T-cell (primary cell): ENCODE results near the gene TAF1D. TPM values are rescaled to one million over a fixed set of nuclear protein-coding genes. Genes with fewer than 3 reads are reported as not detected.

Experiments
- ATAC-seq, 4 experiments: fragments of 200-7000 bp in 3 of 4; fragments of 150-1000 bp in 1 of 4; cut with Tn5 transposase; replicated peaks in 1 of 4; 1 replicate in 3 of 4; 2 replicates in 1 of 4; pipeline ENCODE4 v1.10.0; 2021; ENCODE audit warnings: moderate library complexity in 3 of 4, mild to moderate bottlenecking in 2 of 4, moderate number of reproducible peaks in 1 of 4
- CTCF ChIA-PET, 2 donors: fragments of 300-600 bp; sonication (Branson Sonifier 250); formaldehyde crosslinking; loops; one replicate each; lab custom pipeline; 2022; ENCODE audit warnings: antibody characterized with exemption in 2 of 2; lab: Charles Lee
- POLR2A ChIA-PET, 2 donors: fragments of 300-600 bp; sonication (Branson Sonifier 250); formaldehyde crosslinking; loops; one replicate each; lab custom pipeline; 2022; ENCODE audit warnings: antibody characterized with exemption in 2 of 2; lab: Charles Lee
- DNase-seq, 35 experiments: peaks; one replicate each; pipeline versions ENCODE4 v3.0.0 to v3.0.0-alpha.2; 2013 to 2023
- H3K27ac ChIP-seq: one replicate; pipeline ENCODE4 v1.5.1; 2013; ENCODE audit warnings: low read length
- H3K27me3 ChIP-seq, 2 experiments: replicated peaks in 1 of 2; 1 replicate in 1 of 2; 2 replicates in 1 of 2; pipeline versions ENCODE4 v1.6.1 to v1.7.0; 2013; ENCODE audit warnings: low read length in 1 of 2, mixed read lengths in 1 of 2; ENCODE audit not compliant: control insufficient read depth in 2 of 2, insufficient read depth in 2 of 2; ENCODE audit errors: extremely low read depth in 1 of 2
- H3K36me3 ChIP-seq, 2 donors: 1 replicate in 1 of 2; 2 replicates in 1 of 2; pipeline versions ENCODE4 v1.6.1 to v1.7.0; 2013; ENCODE audit warnings: low read length in 1 of 2; ENCODE audit not compliant: control insufficient read depth in 2 of 2, insufficient read depth in 1 of 2; ENCODE audit errors: extremely low read depth in 1 of 2
- H3K4me1 ChIP-seq, 2 experiments: 1 replicate in 1 of 2; 2 replicates in 1 of 2; pipeline versions ENCODE4 v1.6.1 to v1.7.0; 2013; ENCODE audit warnings: low read length in 2 of 2, mixed read lengths in 1 of 2; ENCODE audit not compliant: insufficient read depth in 2 of 2, control insufficient read depth in 1 of 2; ENCODE audit errors: extremely low read depth in 1 of 2
- H3K4me3 ChIP-seq, 2 donors: 1 replicate in 1 of 2; 2 replicates in 1 of 2; pipeline versions ENCODE4 v1.5.1 to v1.7.0; 2013; ENCODE audit warnings: mild to moderate bottlenecking in 2 of 2, low read length in 1 of 2, moderate library complexity in 1 of 2; ENCODE audit not compliant: control insufficient read depth in 1 of 2; ENCODE audit errors: extremely low read depth in 1 of 2
- H3K9me3 ChIP-seq: 2 replicates; pipeline ENCODE4 v1.7.0; 2013
- H3K27ac Mint-ChIP-seq, 2 donors: one replicate each; pipeline ENCODE4 v1.8.0; 2020 to 2021; ENCODE audit warnings: mild to moderate bottlenecking in 2 of 2, mixed read lengths in 2 of 2
- H3K27me3 Mint-ChIP-seq, 2 donors: one replicate each; pipeline ENCODE4 v1.8.0; 2021 to 2022; ENCODE audit warnings: mixed read lengths in 2 of 2
- H3K36me3 Mint-ChIP-seq: one replicate; pipeline ENCODE4 v1.8.0; 2021; ENCODE audit warnings: mixed read lengths
- H3K4me1 Mint-ChIP-seq, 3 donors: one replicate each; pipeline ENCODE4 v1.8.0; 2020 to 2022; ENCODE audit warnings: mixed read lengths in 3 of 3, mild to moderate bottlenecking in 1 of 3
- H3K4me3 Mint-ChIP-seq, 3 donors: one replicate each; pipeline ENCODE4 v1.8.0; 2020 to 2022; ENCODE audit warnings: mild to moderate bottlenecking in 3 of 3, mixed read lengths in 3 of 3, moderate library complexity in 3 of 3
- H3K9me3 Mint-ChIP-seq, 3 donors: one replicate each; pipeline ENCODE4 v1.8.0; 2020 to 2022; ENCODE audit warnings: mixed read lengths in 3 of 3
- WGBS: methylation state at CpG from one replicate; pipeline ENCODE4 v1.1.5; 2013; ENCODE audit warnings: missing lambda C conversion rate; ENCODE audit not compliant: insufficient coverage; 5-methylcytosine and 5-hydroxymethylcytosine counted together
- total RNA-seq, 35 experiments: library from RNA in 6 of 35; stranded (reverse) in 6 of 35; fragments of 120-200 nt in 1 of 35; gene quantifications; one replicate each; pipeline versions ENCODE4 v1.2.1 to v1.2.4 and lab custom pipeline; 2013 to 2026

Gene TAF1D
- total RNA-seq, 5 donors from 2014 or later (not counting 1 experiment from before 2014, with no cell fraction given): 130 to 177 (median 152) TPM

DNA sequence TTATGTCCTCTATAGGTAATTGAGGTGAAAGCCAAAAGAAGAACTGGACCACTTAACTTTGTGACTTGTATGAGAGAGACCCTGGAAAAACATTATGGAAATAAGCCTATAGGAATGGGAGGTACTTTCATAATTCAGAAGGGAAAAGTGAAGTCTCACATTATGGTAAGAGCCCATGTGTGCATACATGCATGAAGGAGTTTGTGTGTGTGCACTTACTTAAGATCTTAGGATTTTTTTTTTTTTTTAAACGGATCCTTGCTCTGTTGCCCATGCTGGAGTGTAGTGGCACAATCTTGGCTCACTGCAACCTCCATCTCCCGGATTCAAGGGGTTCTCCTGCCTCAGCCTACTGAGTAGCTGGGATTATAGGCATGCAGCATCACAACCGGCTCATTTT lies 16.0 kb upstream of the TAF1D start:
- Mint-ChIP-seq H3K27ac (no peak overlapping the region), H3K4me1 (peaks cover 0 to 1% (median 0%) of the 10 kb centered on the region in 3 donors), H3K36me3 (peaks cover 41% of the 10 kb centered on the region), H3K4me3 (no peak overlapping the region), H3K27me3 (no peaks in the 10 kb centered on the region), H3K9me3 (no peaks in the 10 kb centered on the region)
- WGBS: 100% methylated on average over 1 of the region's 3 CpGs
- DNase-seq (no peak), ATAC-seq (no peak)
- Histone ChIP-seq H3K36me3 (peaks cover 15 to 61% of the 10 kb centered on the region in 2 donors), H3K9me3 (no peaks in the 10 kb centered on the region), H3K27ac (no peak overlapping the region), H3K4me1 (no peaks in the 10 kb centered on the region), H3K4me3 (no peak overlapping the region), H3K27me3 (no peaks in the 10 kb centered on the region)
- CTCF ChIA-PET: no interaction called here
- POLR2A ChIA-PET: no interaction called here

- POLR2A ChIA-PET: interaction anchor here in 1 of 2 donors (0.6 kb wide), 1 partner anchor 19 kb away, joined by 4 read pairs; no protein-coding TSS in a partner anchor
- no CpG with 5 or more reads among the region's 3 CpGs for WGBS
- Mint-ChIP-seq H3K9me3 (no peaks in the 10 kb centered on the region), H3K36me3 (peaks cover 44% of the 10 kb centered on the region), H3K4me1 (peaks cover 0 to 3% (median 0%) of the 10 kb centered on the region in 3 donors), H3K4me3 (no peak overlapping the region), H3K27ac (no peak overlapping the region), H3K27me3 (no peaks in the 10 kb centered on the region)
- DNase-seq (no peak), ATAC-seq (no peak)
- CTCF ChIA-PET: no interaction called here
- H3K27me3 ChIP-seq: no peaks in the 10 kb centered on the region
- no peaks in the 10 kb centered on the region for H3K9me3 ChIP-seq
- peaks cover 15 to 60% of the 10 kb centered on the region in 2 donors for H3K36me3 ChIP-seq
- H3K27ac ChIP-seq: no peak overlapping the region
- H3K4me3 ChIP-seq: no peak overlapping the region
- no peaks in the 10 kb centered on the region for H3K4me1 ChIP-seq
Observed at GRCh38 chr11:93756748-93757147, 15.5 kb upstream of the TAF1D start.

GRCh38 chr11:93753241-93753640 lies 11.9 kb upstream of the TAF1D start:
- no peaks in the 10 kb centered on the region for H3K9me3 ChIP-seq
- H3K27ac Mint-ChIP-seq: no peak overlapping the region
- DNase-seq (no peak), ATAC-seq (no peak)
- peaks cover 42% of the 10 kb centered on the region for H3K36me3 Mint-ChIP-seq
- H3K4me3 ChIP-seq: no peak overlapping the region
- no peak overlapping the region for H3K4me3 Mint-ChIP-seq
- no peaks in the 10 kb centered on the region for H3K27me3 ChIP-seq
- H3K4me1 ChIP-seq: no peaks in the 10 kb centered on the region
- WGBS: no CpG with 5 or more reads among the region's 2 CpGs
- no peaks in the 10 kb centered on the region for H3K9me3 Mint-ChIP-seq
- no peaks in the 10 kb centered on the region for H3K27me3 Mint-ChIP-seq
- peaks cover 11 to 45% of the 10 kb centered on the region in 2 donors for H3K36me3 ChIP-seq
- H3K27ac ChIP-seq: no peak overlapping the region
- ChIA-PET CTCF (no interaction called here), POLR2A (interaction anchor here in 1 of 2 donors (0.6 kb wide), 1 partner anchor 13 kb away, joined by 3 read pairs; no protein-coding TSS in a partner anchor)
- H3K4me1 Mint-ChIP-seq: peaks cover 0 to 3% (median under 1%) of the 10 kb centered on the region in 3 donors

- Histone ChIP-seq H3K27me3 (no peaks in the 10 kb centered on the region), H3K4me3 (no peak overlapping the region), H3K4me1 (no peaks in the 10 kb centered on the region), H3K36me3 (peaks cover 6 to 26% of the 10 kb centered on the region in 2 donors), H3K27ac (no peak overlapping the region), H3K9me3 (no peaks in the 10 kb centered on the region)
- WGBS: no CpG with 5 or more reads among the region's 1 CpG
- no peak for ATAC-seq
- Mint-ChIP-seq H3K4me1 (peaks cover 0 to 10% (median 6%) of the 10 kb centered on the region in 3 donors), H3K27ac (no peak overlapping the region), H3K27me3 (no peaks in the 10 kb centered on the region), H3K36me3 (peaks cover 31% of the 10 kb centered on the region), H3K9me3 (no peaks in the 10 kb centered on the region), H3K4me3 (no peak overlapping the region)
- DNase-seq: no peak
- ChIA-PET CTCF (no interaction called here), POLR2A (interaction anchor here in 1 of 2 donors (0.6 kb wide), 2 partner anchors 15 to 60 kb away, joined by 3 read pairs; no protein-coding TSS in a partner anchor)
Observed at GRCh38 chr11:93751001-93751400, 9.7 kb upstream of the TAF1D start.

- Mint-ChIP-seq H3K36me3 (peaks cover 23% of the 10 kb centered on the region), H3K9me3 (no peaks in the 10 kb centered on the region), H3K4me1 (peaks cover 25 to 33% (median 31%) of the 10 kb centered on the region in 3 donors), H3K4me3 (no peak overlapping the region), H3K27me3 (no peaks in the 10 kb centered on the region), H3K27ac (no peak overlapping the region)
- Histone ChIP-seq H3K9me3 (no peaks in the 10 kb centered on the region), H3K4me1 (peaks cover 4 to 7% of the 10 kb centered on the region in 2 experiments), H3K27ac (no peak overlapping the region), H3K4me3 (no peak overlapping the region), H3K36me3 (peaks cover 4 to 15% of the 10 kb centered on the region in 2 donors), H3K27me3 (no peaks in the 10 kb centered on the region)
- ChIA-PET CTCF (no interaction called here), POLR2A (interaction anchor here in 1 of 2 donors (0.6 kb wide), 1 partner anchor 1309 kb away, joined by 4 read pairs; no protein-coding TSS in a partner anchor)
- WGBS: no CpG with 5 or more reads among the region's 1 CpG
- DNase-seq (no peak), ATAC-seq (no peak)
Observed at GRCh38 chr11:93747122-93747521, 5.8 kb upstream of the TAF1D start.

DNA sequence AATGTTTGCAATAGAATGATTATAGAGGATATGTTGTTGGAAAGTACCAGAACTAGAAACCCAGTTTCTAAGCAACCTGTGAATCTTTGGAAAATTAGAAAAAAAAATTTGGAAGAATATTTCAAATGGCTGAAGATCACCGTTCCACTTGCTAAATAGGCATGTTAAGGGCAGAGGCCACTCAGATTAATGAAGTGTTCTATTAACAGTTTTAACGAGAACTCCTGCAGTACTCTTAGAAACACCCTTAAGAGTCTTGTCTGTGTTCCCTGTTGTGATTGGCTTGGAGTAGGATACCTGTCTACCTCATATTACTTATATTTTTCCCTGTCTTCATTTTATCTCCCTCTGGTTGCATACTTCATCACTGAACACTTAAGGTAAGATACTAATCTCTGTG lies 4.8 kb upstream of the TAF1D start:
- Mint-ChIP-seq H3K36me3 (peaks cover 21% of the 10 kb centered on the region), H3K4me1 (peaks cover 35 to 41% (median 38%) of the 10 kb centered on the region in 3 donors), H3K27me3 (no peaks in the 10 kb centered on the region), H3K27ac (no peak overlapping the region), H3K4me3 (no peak overlapping the region), H3K9me3 (no peaks in the 10 kb centered on the region)
- no peak overlapping the region for H3K27ac ChIP-seq
- DNase-seq: no peak
- no peak for ATAC-seq
- POLR2A ChIA-PET: interaction anchor here in 1 of 2 donors (0.7 kb wide), 1 partner anchor 674 kb away, joined by 3 read pairs; no protein-coding TSS in a partner anchor
- no peaks in the 10 kb centered on the region for H3K9me3 ChIP-seq
- CTCF ChIA-PET: no interaction called here
- H3K27me3 ChIP-seq: no peaks in the 10 kb centered on the region
- no peak overlapping the region for H3K4me3 ChIP-seq
- H3K36me3 ChIP-seq: peaks cover 4 to 15% of the 10 kb centered on the region in 2 donors
- H3K4me1 ChIP-seq: peaks cover 4 to 11% of the 10 kb centered on the region in 2 experiments
- WGBS: no CpG with 5 or more reads among the region's 2 CpGs
